Skeletal muscle tissue (tissue), 4 donors: Measurements from ENCODE around the gene CCL1. TPM values are rescaled to one million over a fixed set of nuclear protein-coding genes. Genes with fewer than 3 reads are reported as not detected.

ENCODE experiments used
- H3K27ac ChIP-seq: one replicate; pipeline ENCODE4 v1.7.0; 2013; ENCODE audit warnings: mild to moderate bottlenecking, low read depth, low read length, inconsistent platforms
- H3K27me3 ChIP-seq, 3 donors: one replicate each; pipeline ENCODE4 v1.7.0; 2013; ENCODE audit warnings: low read length in 3 of 3; ENCODE audit not compliant: control insufficient read depth in 3 of 3, insufficient read depth in 3 of 3
- H3K36me3 ChIP-seq, 3 donors: one replicate each; pipeline ENCODE4 v1.7.0; 2013; ENCODE audit warnings: low read length in 3 of 3; ENCODE audit not compliant: control insufficient read depth in 3 of 3, insufficient read depth in 3 of 3
- H3K4me1 ChIP-seq, 3 donors: one replicate each; pipeline ENCODE4 v1.7.0; 2013; ENCODE audit warnings: low read length in 3 of 3, mild to moderate bottlenecking in 3 of 3; ENCODE audit not compliant: control insufficient read depth in 3 of 3, insufficient read depth in 3 of 3
- H3K4me3 ChIP-seq, 3 donors: one replicate each; pipeline ENCODE4 v1.7.0; 2013; ENCODE audit warnings: low read length in 3 of 3
- H3K9ac ChIP-seq, 3 donors: one replicate each; pipeline ENCODE4 v1.7.0; 2013; ENCODE audit warnings: low read length in 3 of 3, mild to moderate bottlenecking in 3 of 3, moderate library complexity in 2 of 3, low read depth in 1 of 3
- H3K9me3 ChIP-seq, 3 donors: one replicate each; pipeline ENCODE4 v1.7.0; 2013; ENCODE audit warnings: low read length in 3 of 3; ENCODE audit not compliant: control insufficient read depth in 3 of 3
- total RNA-seq: library from RNA; depleted of rRNA; stranded (reverse); fragments of >200 nt; gene quantifications from one replicate; pipeline ENCODE4 v1.2.3, GENCODE V29; 2014
- donor health status: Osteomylitis.

Gene CCL1
- total RNA-seq, 1 donor from 2014 or later, result not detected

- Histone ChIP-seq H3K9ac (no peak overlapping the region), H3K36me3 (no peaks in the 10 kb centered on the region), H3K9me3 (no peaks in the 10 kb centered on the region), H3K4me3 (no peak overlapping the region), H3K27ac (no peak overlapping the region), H3K27me3 (no peaks in the 10 kb centered on the region), H3K4me1 (peaks cover 0 to 7% (median 6%) of the 10 kb centered on the region in 3 donors)
These were observed 49.9 kb downstream of the CCL1 start for GRCh38 chr17:34313164-34313563.

GRCh38 chr17:34312080-34312479 lies 51.0 kb downstream of the CCL1 start:
- H3K4me3 ChIP-seq, result no peak overlapping the region
- H3K36me3 ChIP-seq, result no peaks in the 10 kb centered on the region
- H3K27me3 ChIP-seq, result no peaks in the 10 kb centered on the region
- H3K9me3 ChIP-seq, result no peaks in the 10 kb centered on the region
- H3K4me1 ChIP-seq, result peaks cover 7 to 13% (median 12%) of the 10 kb centered on the region in 3 donors
- no peak overlapping the region for H3K9ac ChIP-seq
- peak overlapping the region; percentile 17 for H3K27ac ChIP-seq

GRCh38 chr17:34311291-34311690 lies 51.7 kb downstream of the CCL1 start:
- H3K27me3 ChIP-seq, result no peaks in the 10 kb centered on the region
- no peaks in the 10 kb centered on the region for H3K9me3 ChIP-seq
- H3K4me1 ChIP-seq, result peaks cover 14 to 18% (median 15%) of the 10 kb centered on the region in 3 donors
- H3K36me3 ChIP-seq, result no peaks in the 10 kb centered on the region
- no peak overlapping the region for H3K9ac ChIP-seq
- no peak overlapping the region for H3K27ac ChIP-seq
- H3K4me3 ChIP-seq, result no peak overlapping the region

Other genes with a start within 250 kb of the CCL1 start
- gene CCL2, start 107.9 kb downstream of the CCL1 start, total RNA-seq, result 20.4 TPM
- gene CCL7, start 93.0 kb downstream of the CCL1 start, total RNA-seq, result not detected
- gene CCL11, start 77.5 kb downstream of the CCL1 start, total RNA-seq, result not detected
- 1.0 TPM for gene CCL8, start 43.8 kb downstream of the CCL1 start, total RNA-seq
- gene CCL13, start 6.8 kb downstream of the CCL1 start, total RNA-seq, result 3.7 TPM
- gene TMEM132E, start 216.3 kb upstream of the CCL1 start, total RNA-seq, result 0.52 TPM